Retinal pigment epithelial cell (primary cell): ENCODE results near the gene SMIM5.

Experiments used
- DNase-seq: peaks from one replicate; pipeline ENCODE4 v3.0.0-alpha.2; 2010; ENCODE audit warnings: low read depth
- H3K4me3 ChIP-seq: 2 replicates; pipeline ENCODE4 v1.5.1; 2011; ENCODE audit warnings: mild to moderate bottlenecking, low read length, control low read depth, moderate library complexity
- CTCF ChIP-seq: conservative IDR thresholded peaks from 2 replicates; pipeline ENCODE4 v1.5.1; 2011; ENCODE audit warnings: low read depth, low read length, control low read depth, inconsistent platforms

The SMIM5 gene

GRCh38 chr17:75619506-75620431 lies 13.5 kb upstream of the SMIM5 start:
- H3K4me3 ChIP-seq: no peak overlapping the region
- TF ChIP-seq CTCF: peak; percentile 81
- no peak for DNase-seq

GRCh38 chr17:75621489-75621888 lies 11.7 kb upstream of the SMIM5 start:
- no peak overlapping the region for H3K4me3 ChIP-seq
- DNase-seq: no peak
- TF ChIP-seq CTCF: no peak

- no peak overlapping the region for H3K4me3 ChIP-seq
- TF ChIP-seq CTCF: no peak
- no peak for DNase-seq
Observed at GRCh38 chr17:75622076-75622475, 11.2 kb upstream of the SMIM5 start.

GRCh38 chr17:75622771-75623273 lies 10.4 kb upstream of the SMIM5 start:
- TF ChIP-seq CTCF: no peak
- no peak overlapping the region for H3K4me3 ChIP-seq
- DNase-seq: no peak

GRCh38 chr17:75623386-75623785 lies 9.8 kb upstream of the SMIM5 start:
- TF ChIP-seq CTCF: no peak
- no peak for DNase-seq
- H3K4me3 ChIP-seq: no peak overlapping the region

GRCh38 chr17:75624021-75624420 lies 9.2 kb upstream of the SMIM5 start:
- H3K4me3 ChIP-seq: no peak overlapping the region
- no peak for DNase-seq
- no peak for TF ChIP-seq CTCF
